Fibroblast of villous mesenchyme (primary cell): Measurements from ENCODE around the gene CDH4. TPM values are rescaled to one million over a fixed set of nuclear protein-coding genes. Genes with fewer than 3 reads are reported as not detected.

Experiments used
- DNase-seq: peaks from one replicate; pipeline ENCODE4 v3.0.0-alpha.2; 2010; ENCODE audit warnings: low read depth
- H3K4me3 ChIP-seq: 2 replicates; pipeline ENCODE4 v1.5.1; 2011; ENCODE audit warnings: low read depth, mild to moderate bottlenecking, low read length
- total RNA-seq: library from RNA; depleted of rRNA; stranded (reverse); fragments of >200 nt; gene quantifications from 2 replicates; pipeline ENCODE4 v1.2.3, GENCODE V29; 2012
- TF ChIP-seq, protein P1 (sequence below): IDR thresholded peaks from 2 replicates; pipeline ENCODE4 v1.5.1; 2012; ENCODE audit warnings: low read depth, mild to moderate bottlenecking, low read length; ENCODE audit not compliant: insufficient read depth

CDH4 gene
- total RNA-seq, 1 donor: 1.7 TPM

DNA sequence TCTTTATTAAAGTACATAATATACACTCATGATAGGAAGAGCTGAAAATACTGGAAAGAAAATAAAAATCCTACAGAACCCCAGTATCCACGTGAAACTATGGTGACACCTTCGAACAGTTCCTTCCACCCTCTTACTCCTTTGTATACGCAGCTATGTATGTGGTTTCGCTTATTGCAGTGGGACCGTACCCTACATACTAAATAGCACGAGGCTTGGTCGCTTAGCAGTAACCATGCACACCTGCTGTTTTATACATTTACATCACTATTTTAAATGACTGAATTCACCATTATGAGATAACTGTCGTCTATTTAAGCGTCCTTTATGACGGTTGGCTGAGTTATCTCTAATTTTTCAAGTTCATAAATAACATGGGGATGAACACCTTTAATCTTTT lies 400.1 kb downstream of the CDH4 start:
- TF ChIP-seq, protein P1, sequence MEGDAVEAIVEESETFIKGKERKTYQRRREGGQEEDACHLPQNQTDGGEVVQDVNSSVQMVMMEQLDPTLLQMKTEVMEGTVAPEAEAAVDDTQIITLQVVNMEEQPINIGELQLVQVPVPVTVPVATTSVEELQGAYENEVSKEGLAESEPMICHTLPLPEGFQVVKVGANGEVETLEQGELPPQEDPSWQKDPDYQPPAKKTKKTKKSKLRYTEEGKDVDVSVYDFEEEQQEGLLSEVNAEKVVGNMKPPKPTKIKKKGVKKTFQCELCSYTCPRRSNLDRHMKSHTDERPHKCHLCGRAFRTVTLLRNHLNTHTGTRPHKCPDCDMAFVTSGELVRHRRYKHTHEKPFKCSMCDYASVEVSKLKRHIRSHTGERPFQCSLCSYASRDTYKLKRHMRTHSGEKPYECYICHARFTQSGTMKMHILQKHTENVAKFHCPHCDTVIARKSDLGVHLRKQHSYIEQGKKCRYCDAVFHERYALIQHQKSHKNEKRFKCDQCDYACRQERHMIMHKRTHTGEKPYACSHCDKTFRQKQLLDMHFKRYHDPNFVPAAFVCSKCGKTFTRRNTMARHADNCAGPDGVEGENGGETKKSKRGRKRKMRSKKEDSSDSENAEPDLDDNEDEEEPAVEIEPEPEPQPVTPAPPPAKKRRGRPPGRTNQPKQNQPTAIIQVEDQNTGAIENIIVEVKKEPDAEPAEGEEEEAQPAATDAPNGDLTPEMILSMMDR: no peak
- no peak for DNase-seq
- no peak overlapping the region for H3K4me3 ChIP-seq

DNA sequence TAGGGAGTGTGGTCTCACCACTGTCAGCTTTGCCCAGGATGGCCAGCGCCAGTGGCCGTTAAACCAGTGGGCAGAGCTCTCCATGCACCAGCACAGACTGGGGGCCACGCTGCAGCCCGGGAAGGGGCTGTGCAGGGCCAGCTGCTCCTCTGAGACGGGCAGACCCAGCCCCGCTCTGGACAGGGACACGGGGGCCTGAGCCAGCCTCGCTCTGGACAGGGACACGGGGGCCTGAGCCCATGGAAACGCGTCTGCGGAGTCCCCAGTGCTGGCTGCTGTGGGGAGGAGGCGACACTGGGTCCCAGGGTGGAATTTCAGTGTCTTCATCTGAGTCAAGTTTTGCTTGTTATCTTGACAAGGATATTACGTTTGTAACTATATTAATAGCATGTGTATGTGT lies 402.7 kb downstream of the CDH4 start:
- TF ChIP-seq, protein P1: no peak
- DNase-seq: no peak
- H3K4me3 ChIP-seq: no peak overlapping the region

DNA sequence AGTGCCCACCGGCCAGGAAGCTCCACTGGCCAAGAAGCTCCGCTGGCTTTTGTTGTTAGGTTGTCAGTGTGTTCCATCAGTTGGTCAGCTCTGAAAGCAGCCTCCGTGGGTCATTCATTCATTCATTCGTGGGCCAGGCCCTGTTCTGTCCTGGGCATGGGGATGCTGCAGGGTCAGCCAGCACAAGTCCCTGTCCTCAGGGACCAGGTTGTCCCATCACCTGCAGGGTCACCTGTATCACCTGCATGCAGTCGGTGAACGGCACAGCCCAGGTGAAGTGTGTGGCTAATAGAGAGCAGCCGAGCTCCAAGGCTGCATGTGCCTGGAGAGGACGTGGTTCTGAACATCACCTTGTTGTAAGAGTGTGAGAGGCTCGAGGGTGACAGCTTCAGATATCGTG lies 403.5 kb downstream of the CDH4 start:
- TF ChIP-seq, protein P1: no peak
- H3K4me3 ChIP-seq: no peak overlapping the region
- DNase-seq: no peak

DNA sequence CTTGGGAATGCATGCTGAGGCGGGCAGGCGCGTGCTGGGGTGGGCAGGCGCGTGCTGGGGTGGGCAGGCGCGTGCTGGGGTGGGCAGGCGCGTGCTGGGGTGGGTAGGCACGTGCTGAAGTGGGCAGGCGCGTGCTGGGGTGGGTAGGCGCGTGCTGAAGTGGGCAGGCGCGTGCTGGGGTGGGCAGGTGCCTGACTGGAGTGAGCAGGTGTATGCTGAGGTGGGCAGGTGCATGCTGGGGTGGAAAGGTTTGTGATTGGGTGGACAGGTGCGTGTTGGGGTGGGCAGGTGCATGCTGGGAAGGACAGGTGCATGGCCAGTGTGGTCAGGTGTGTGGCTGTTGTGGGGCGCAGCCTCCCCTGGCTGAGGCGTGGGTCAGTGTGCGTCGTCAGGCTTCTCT lies 404.1 kb downstream of the CDH4 start:
- TF ChIP-seq, protein P1: no peak
- H3K4me3 ChIP-seq: no peak overlapping the region
- no peak for DNase-seq

DNA sequence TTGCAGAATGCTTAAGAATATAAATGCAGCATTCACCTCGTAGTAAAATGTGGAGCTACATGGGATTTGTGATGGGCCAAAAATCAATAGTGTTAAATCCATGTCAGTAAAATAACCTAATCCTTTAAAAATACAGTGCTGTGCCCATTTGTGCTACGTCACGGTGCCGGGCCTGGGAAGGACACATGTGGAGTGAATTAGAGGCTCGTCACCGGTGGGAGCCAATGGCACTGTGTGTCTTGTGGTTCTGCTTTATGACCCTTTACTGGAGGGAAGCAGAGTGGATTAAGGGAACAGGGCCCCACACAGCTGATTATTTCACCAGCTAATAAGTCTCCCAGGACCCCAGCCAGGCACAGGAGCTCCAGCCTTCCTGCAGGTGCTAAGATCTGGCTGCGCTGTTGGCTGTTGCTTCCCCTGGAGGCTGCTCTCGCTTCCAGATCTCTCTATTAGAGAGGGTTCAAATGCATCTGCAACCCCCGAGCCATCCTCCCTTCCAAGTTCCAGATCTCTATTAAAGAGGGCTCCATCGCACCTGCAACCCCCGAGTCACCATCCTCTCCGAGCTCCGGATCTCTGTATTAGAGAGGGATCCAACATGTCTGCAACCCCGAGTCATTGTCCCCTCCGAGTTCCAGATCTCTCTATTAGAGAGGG lies 405.8 kb downstream of the CDH4 start:
- TF ChIP-seq, protein P1: no peak
- DNase-seq: no peak
- no peak overlapping the region for H3K4me3 ChIP-seq

DNA sequence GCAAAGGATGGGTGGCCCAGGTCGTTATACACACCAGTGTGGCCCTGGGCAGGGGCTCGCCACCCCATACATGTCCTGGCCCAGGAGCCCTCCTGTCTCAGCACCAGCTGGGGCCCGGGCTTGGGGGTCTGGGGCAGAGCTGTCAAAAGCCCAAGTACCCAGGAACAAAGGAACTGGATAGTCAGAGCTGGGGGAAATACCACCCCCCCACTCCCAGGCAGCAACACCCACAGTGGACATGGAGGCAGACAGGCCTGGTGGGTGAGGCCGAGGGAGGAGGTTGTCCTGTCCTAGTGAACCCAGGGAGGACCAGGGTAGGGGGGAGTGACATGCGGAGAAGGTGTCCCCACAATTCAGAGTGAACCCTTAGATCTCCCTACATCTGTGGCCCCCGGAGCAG lies 406.5 kb downstream of the CDH4 start:
- TF ChIP-seq, protein P1: no peak
- no peak overlapping the region for H3K4me3 ChIP-seq
- DNase-seq: no peak
